ENCODE data around the gene SLA2.
"Not testable (repeated sequence)": the region's sequence is repeated elsewhere in the genome, so short reads cannot be mapped to it uniquely, and the experiment has no call there.

Gene SLA2

DNA sequence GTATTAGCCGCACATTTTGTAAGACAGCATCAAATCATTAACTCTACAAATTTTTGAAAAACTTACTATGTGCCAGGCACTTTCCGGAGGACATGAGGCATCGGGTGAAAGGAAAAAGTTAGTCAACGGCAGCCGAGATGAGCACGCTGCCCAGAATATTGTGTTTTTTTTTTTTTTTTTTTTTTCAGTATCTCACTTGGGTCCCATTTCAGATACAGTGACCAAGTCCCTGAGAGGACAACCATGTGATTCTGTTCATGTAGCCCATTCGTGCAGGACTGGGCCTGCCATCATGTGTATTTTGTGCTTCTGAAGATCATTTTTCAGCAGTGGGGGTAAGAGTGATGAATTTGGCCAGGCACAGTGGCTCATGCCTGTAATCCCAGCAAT, 1.3 kb downstream of the SLA2 start:
- no peak for DNase-seq (ENCODE audit: low spot score)

DNA sequence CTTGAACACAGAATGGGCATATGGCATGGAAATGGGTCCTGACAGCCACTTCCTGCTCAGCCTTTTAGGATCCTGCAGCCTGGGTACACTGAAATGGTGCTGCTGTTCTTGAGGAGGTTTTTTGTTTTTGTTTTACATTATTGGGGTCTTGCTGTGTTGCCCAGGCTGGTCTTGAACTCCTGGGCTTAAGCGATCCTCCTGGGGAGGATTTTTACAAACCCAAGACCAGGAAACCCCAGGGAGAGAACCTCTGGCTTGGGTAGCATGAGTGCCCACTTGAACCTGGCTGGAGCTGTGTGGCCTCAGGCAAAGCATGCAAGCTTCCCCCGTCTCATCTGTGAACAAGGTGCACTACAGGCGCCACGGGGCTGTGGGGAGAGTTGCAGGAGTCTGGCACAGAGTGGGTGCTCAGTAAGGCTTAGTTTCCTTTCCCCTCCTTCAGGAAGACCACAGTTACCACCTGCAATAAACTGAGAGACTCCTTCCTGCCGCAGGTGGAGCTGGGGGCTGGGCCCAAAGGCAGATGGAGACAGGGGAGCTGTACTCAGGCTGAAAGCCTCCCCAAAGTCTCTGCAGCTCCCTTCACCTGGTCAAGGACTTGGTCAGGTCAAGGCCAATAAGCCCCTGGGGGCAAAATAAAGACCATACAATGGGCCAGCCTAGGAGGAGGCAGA, 1.8 kb downstream of the SLA2 start:
- DNase-seq (ENCODE audit: low spot score) = no peak

GRCh38 chr20:36642136-36642535, 3.9 kb downstream of the SLA2 start:
- no peak for DNase-seq (ENCODE audit: low spot score)

- DNase-seq (ENCODE audit: low spot score) = no peak
These were observed 4.5 kb downstream of the SLA2 start for GRCh38 chr20:36641506-36641843.

GRCh38 chr20:36638876-36639400, 7.1 kb downstream of the SLA2 start:
- DNase-seq (ENCODE audit: low spot score) = not testable (repeated sequence)

- no peak for DNase-seq (ENCODE audit: low spot score)
These were observed 11.7 kb downstream of the SLA2 start for GRCh38 chr20:36634342-36634741.

DNA sequence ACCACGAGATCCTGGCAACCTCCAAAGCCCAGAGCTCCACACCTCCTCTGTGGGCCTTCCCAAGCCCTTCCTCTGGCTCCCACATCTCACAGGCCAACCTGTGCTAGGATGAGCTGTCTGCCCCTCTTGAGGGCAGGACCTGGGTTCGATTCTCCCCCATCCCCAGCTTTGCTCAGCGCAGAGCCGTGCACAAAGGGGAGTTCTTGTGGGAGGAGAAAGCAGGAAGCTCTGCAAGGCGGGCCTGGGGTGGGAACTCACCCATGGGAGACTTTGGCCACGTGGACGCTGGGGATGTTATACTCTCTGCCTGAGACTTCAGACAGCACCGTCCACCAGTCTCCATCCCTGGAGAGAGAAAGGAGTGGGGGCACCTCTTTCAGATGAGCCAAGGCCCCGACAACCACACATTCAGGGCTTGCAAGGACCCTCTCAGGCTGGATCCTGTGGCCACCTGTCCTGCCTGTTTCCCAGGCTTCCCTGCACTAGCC, 12.7 kb downstream of the SLA2 start:
- no peak for DNase-seq (ENCODE audit: low spot score)

GRCh38 chr20:36632487-36633284, 13.3 kb downstream of the SLA2 start:
- no peak for DNase-seq (ENCODE audit: low spot score)

DNA sequence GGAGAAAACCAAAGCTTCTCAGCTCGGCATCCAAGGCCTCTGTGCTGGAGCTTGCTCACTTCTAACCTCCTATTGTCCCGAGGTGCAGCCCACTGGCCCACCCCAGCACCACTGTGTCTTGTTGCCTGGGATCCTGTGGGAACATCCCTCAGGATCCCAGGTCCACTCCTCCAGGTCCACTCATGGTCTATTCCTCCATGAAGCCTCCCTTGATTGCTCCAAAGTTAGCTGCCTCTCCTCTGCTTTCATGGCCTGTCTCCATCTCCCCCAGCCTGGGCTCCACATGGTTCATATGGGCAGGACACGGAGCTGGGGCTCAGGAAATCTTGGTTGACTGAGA, 13.9 kb downstream of the SLA2 start:
- DNase-seq (ENCODE audit: low spot score) = no peak

DNA sequence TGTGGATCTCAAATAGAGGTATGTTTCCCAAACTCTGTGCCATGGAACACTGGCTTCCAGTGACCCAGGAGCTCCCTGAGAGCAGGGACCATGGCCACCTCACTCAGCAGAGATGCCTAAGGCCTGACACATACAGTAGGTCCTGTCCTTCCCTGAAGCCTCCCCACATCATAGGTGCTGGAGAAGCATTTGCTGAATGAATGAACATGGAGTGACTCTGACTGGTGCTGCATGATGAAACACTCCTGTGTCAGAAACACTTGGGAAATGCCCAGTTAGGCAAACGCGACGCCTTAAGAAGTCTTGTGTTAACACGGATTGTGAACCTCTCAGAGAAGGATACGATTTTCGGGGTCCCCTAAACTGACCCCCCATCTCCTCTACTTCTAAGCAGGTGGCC, 14.3 kb downstream of the SLA2 start:
- peak; percentile 91 for DNase-seq (ENCODE audit: low spot score)

- DNase-seq (ENCODE audit: low spot score) = no peak
These were observed 16.0 kb downstream of the SLA2 start for GRCh38 chr20:36629719-36630681.

DNA sequence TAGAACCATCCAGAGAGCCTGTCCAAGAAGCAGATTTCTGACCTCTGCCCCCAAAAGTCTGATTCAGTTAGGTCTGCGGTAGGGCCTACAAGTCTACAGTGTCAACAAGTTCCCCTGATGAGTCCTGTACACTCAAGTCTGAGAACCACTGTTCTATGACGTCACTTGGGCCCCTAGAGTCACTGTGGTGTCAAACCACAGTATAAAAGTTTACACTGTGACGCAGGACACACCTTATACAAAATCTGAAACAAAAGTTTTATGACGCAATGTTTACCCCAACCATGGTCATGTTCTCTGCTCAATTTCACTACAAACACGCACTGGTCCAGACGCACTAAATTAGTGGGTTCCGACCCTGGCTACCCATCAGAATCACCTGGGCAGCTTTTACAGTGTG, 17.9 kb downstream of the SLA2 start:
- no peak for DNase-seq (ENCODE audit: low spot score)

DNA sequence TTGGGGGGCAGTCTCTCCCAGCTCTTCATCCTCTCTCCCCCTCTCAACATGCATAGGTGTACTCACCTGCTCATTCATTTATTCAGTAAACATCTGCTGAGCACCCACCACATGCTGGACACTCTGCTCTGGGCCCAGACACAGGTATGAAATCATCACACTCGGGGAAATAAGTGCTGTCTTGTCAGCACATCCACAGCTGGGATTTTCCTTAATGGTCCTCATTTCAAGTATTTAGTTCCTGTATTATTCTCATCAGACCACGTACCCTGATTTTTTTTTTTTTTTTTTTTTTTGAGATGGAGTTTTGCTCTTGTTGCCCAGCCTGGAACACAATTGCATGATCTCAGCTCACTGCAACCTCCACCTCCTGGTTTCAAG, 21.1 kb downstream of the SLA2 start:
- no peak for DNase-seq (ENCODE audit: low spot score)

- DNase-seq (ENCODE audit: low spot score) = no peak
These were observed 21.7 kb downstream of the SLA2 start for GRCh38 chr20:36624068-36624943.

DNA sequence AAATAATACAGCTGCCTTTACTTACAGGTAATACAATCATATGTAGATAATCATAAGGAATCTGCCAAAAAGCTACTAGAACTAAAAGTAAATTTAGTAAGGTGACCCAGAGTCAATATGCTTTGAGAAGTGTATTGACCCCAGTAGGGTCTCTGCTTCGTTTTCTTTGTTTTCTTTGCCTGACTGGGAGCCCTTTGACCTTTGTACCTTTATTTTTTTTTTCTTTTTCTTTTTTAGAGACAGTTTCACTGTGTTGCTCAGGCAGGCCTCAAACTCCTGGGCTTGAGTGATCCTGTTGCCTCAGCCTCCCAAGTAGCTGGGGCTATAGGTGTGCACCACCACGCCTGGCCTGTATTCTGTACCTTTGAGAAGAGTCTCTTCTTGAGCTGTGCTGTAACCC, 22.6 kb downstream of the SLA2 start:
- no peak for DNase-seq (ENCODE audit: low spot score)

GRCh38 chr20:36620917-36621316, 25.1 kb downstream of the SLA2 start:
- DNase-seq (ENCODE audit: low spot score) = no peak

DNA sequence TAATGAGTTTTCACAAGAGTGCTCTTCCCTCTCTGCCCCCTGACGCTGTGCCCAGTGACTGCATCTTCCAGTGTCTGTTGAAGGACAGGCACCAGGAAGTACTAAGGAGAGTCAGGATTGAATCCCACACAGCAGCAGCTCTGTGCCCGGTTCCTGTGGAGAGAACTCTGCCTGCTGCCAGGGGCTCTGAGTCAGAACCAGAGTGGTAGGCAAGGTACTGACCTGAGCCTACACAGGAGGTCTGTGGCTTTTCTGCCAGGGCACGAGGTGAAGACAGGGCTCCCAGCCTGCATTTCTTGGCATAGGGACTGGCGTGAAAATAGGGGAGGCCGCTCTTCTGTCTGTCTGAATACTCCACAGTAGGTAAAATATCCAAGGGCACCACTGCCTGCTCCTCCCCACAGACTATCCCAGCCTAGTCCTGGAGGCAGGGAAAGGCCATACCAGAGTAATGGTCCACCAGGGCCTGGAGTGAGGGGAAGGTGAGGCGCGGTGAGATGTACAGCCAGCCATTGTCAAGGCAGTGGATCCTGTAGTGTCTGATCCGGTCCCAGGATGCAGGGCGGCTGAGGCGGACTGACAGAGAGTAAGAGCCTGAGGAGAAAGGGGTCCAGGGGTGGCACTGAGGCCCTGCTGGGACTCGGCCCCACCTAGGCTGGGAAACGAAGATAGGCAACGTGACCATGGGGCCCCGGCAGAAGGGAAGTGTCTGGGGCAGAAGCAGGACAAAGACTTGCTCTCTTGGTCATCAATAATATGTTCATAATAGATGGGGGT, 31.0 kb downstream of the SLA2 start:
- peak; percentile 87 for DNase-seq (ENCODE audit: low spot score)

DNA sequence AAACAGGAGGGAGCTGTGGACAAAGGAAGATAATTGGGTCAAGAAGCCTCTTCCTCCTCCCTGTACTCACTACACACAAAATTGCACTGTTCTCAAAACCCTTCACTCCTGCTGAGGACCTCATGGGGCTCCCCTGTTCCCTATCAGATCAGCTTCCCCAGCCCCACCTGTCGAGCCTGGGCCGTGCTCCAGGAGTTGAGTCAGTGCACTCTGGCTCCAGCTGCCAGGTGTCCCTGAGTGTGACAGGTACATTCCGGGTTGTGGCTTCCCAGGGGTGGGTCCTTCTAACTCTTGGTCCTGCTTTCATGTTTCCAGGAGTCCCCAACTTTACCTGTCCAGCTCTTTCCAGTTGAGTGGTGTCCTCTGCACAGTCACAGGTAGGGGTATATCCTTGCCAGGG, 32.0 kb downstream of the SLA2 start:
- peak; percentile 50 for DNase-seq (ENCODE audit: low spot score)

DNA sequence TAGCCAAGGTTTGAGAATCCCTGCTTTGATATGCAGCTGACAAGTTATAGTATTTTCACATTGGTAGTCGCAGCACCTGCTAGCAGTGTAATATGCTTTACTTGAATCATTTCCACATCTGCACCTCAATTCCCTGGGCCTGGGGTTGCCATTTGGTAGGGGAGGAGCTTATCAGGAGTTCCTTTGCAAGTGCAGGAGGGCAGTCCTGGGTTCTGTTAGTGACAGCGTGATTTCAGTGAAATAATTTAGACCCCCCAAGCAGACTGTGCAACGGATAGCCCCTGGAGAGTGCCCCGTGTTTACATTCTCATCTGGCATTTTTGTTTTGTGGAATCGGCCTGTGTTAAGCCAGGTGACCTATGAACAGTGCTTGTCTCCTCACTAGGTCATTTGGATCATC, 34.4 kb downstream of the SLA2 start:
- no peak for DNase-seq (ENCODE audit: low spot score)

DNA sequence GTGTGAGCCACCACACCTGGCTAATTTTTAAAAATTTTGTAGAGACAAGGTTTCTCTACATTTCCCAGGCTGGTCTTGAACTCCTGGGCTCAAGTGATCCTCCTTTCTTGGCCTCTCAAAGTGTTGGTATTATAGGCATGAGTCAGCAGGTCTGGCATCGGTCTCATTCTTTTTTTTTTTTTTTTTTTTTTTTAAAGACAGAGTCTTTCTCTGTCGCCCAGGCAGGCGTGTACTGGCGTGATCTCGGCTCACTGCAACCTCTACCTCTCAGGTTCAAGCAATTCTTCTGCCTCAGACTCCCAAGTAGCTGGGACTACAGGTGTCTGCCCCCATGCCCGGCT, 37.6 kb downstream of the SLA2 start:
- peak; percentile 20 for DNase-seq (ENCODE audit: low spot score)
